ENCODE results near the gene PAQR5. TPM values are rescaled to one million over a fixed set of nuclear protein-coding genes. Genes with fewer than 3 reads are reported as not detected.
A peak's percentile ranks its signal among the peaks of the same experiment; 100 is the strongest.

PAQR5 gene
- total RNA-seq, 2 donors from 2014 or later, result 1.2 to 6.1 TPM

DNA sequence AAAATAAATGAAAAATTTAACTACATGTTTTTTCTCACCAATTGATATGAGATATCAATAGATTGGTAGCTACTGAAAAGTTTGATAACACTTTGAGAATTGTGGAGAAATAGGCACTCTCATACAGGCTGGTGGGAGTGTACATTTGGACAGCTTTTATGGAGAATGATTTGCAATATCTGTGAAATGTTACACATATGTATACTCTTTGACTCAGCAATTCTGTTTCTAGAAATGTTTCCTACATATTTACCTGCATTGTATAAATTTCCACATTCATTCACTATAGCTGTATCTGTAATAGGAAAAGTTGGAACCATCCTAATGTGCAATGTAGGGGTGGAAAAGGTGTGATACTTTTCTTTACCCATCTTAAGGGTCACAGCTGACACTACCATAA, 113.6 kb downstream of the PAQR5 start:
- H3K27me3 ChIP-seq (replicated peaks; ENCODE audit: insufficient read depth), result no peaks in the 10 kb centered on the region
- TF ChIP-seq, protein P1, sequence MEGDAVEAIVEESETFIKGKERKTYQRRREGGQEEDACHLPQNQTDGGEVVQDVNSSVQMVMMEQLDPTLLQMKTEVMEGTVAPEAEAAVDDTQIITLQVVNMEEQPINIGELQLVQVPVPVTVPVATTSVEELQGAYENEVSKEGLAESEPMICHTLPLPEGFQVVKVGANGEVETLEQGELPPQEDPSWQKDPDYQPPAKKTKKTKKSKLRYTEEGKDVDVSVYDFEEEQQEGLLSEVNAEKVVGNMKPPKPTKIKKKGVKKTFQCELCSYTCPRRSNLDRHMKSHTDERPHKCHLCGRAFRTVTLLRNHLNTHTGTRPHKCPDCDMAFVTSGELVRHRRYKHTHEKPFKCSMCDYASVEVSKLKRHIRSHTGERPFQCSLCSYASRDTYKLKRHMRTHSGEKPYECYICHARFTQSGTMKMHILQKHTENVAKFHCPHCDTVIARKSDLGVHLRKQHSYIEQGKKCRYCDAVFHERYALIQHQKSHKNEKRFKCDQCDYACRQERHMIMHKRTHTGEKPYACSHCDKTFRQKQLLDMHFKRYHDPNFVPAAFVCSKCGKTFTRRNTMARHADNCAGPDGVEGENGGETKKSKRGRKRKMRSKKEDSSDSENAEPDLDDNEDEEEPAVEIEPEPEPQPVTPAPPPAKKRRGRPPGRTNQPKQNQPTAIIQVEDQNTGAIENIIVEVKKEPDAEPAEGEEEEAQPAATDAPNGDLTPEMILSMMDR (IDR thresholded peaks at IDR 0.05), result no peak
- no peak for ATAC-seq (ENCODE audit: insufficient number of reproducible peaks, low FRiP score, low read depth)
- H3K4me3 ChIP-seq, result peak overlapping the region; percentile 89
- H3K36me3 ChIP-seq, result no peaks in the 10 kb centered on the region
- H3K9me3 ChIP-seq, result no peaks in the 10 kb centered on the region
- peaks cover 7 to 54% of the 10 kb centered on the region in 2 donors for H3K4me1 ChIP-seq (ENCODE audit: control insufficient read depth in 1 of 2, low read depth in 2 of 2)
- DNase-seq (ENCODE audit: low spot score), result no peak
- no peak overlapping the region for H3K27ac ChIP-seq

DNA sequence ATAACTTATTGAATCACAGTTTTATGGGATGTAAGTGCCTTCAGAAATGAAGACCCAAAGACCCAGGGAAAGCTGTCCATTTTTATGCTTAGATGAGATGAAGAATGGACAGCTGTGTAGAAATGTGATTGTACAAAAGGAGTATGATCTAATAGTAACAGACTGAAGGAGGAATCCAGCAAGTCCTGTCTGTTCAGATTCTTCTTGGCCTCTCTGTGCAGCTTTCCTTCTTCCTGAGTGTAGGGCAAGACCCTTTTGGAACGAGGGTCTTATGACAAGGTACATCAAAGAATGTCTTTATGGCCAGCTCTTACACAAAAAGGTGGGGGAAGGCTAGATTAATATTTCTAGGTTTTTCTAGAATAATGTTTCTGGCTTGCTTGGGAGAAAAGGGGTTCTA, 114.0 kb downstream of the PAQR5 start:
- H3K27me3 ChIP-seq (replicated peaks; ENCODE audit: insufficient read depth), result no peaks in the 10 kb centered on the region
- H3K27ac ChIP-seq, result no peak overlapping the region
- no peaks in the 10 kb centered on the region for H3K36me3 ChIP-seq
- peaks cover 7 to 54% of the 10 kb centered on the region in 2 donors for H3K4me1 ChIP-seq (ENCODE audit: control insufficient read depth in 1 of 2, low read depth in 2 of 2)
- no peaks in the 10 kb centered on the region for H3K9me3 ChIP-seq
- H3K4me3 ChIP-seq, result peak overlapping the region; percentile 89
- no peak for ATAC-seq (ENCODE audit: insufficient number of reproducible peaks, low FRiP score, low read depth)
- no peak for DNase-seq (ENCODE audit: low spot score)
- TF ChIP-seq, protein P1 (IDR thresholded peaks at IDR 0.05), result no peak

DNA sequence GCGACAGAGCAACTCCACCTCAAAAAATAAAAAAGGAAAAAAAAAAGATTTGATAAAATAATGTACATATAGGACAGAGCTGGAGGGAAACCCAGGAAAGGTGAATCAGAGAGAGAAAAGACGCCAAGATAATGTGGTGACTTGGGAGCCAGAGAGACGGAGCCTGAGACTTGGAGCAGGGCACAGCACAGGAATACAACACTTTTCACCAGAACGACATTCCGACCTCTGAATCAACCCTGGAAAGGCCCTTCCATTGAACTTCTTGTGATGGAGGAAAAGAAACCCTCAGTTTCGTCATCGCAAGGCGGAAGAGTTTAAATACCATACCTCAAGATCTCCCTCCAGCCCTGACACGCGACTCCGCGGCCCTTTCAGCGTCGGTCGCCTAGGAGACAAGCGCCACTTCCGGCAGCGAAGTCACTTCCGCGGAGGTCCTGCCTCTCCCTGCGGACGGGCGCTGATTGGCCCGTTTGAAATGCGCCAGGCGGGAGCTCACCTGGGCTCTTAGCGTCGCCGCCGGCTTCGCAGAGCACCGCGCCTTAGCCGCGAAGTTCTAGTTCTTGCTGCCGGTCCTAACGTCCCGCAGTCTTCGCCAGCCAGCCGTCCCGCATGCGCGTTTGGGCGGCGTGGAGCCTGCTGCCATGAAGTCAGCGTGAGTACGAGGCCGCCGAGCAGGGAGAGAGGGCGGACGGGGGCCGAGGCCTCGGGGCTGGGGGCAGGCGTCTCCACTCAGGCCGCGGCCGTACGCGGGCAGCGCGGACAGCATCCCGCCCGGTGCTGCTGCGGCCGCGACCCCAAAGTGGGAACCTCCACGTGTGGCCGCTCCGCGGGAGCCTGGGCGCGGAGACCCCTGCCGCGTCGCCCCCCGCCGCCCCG, 115.3 kb downstream of the PAQR5 start, which contains the start of gene KIF23:
TSS of gene KIF23 (plus strand) at position 528 of the 879 bp plus-strand sequence. CDS start at position 645, 117 bp downstream.
- H3K27ac ChIP-seq, result peak within 1 kb of the TSS; percentile 90 to 91
- TF ChIP-seq, protein P1 (IDR thresholded peaks at IDR 0.05), result no peak
- H3K4me1 ChIP-seq (ENCODE audit: control insufficient read depth in 1 of 2, low read depth in 2 of 2), result peaks cover 7 to 54% of the 10 kb centered on the region in 2 donors
- ATAC-seq (ENCODE audit: insufficient number of reproducible peaks, low FRiP score, low read depth), result peak; percentile 71
- peak; percentile 59 for DNase-seq (ENCODE audit: low spot score)
- H3K9me3 ChIP-seq, result no peaks in the 10 kb centered on the region
- H3K36me3 ChIP-seq, result no peaks in the 10 kb centered on the region
- H3K4me3 ChIP-seq, result peak within 1 kb of the TSS; percentile 89
- H3K27me3 ChIP-seq (replicated peaks; ENCODE audit: insufficient read depth), result no peaks in the 10 kb centered on the region

DNA sequence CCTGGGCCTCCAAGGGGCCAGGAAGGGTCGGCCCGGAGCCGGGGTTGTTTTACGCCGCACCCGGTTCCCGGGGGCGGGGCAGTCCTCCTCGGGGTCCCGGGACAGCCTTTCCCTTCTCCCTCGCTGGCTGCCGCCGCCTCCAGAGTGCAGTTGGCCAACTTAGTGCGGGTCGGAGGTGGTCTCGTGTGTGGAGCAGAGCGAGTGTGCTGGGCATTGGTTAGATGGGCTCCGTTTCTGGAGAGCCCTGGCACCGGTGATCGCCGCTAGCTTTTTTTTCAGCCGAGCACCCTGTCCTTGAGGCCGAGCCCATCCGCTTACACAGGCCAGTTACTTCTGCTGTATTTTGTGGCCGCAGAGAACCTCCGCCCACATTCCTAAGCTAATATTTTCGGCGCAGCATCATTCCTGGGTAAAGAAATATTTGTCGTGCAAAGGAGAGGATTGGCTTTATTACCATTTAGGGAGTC, 116.0 kb downstream of the PAQR5 start:
- Histone ChIP-seq H3K4me3 (peak overlapping the region; percentile 89), H3K4me1 (ENCODE audit: control insufficient read depth in 1 of 2, low read depth in 2 of 2) (peaks cover 7 to 51% of the 10 kb centered on the region in 2 donors), H3K36me3 (no peaks in the 10 kb centered on the region), H3K27ac (peak overlapping the region; percentile 90 to 91), H3K27me3 (replicated peaks; ENCODE audit: insufficient read depth) (no peaks in the 10 kb centered on the region), H3K9me3 (no peaks in the 10 kb centered on the region)
- ATAC-seq (ENCODE audit: insufficient number of reproducible peaks, low FRiP score, low read depth), result peak; percentile 68
- TF ChIP-seq, protein P1 (IDR thresholded peaks at IDR 0.05), result no peak
- no peak for DNase-seq (ENCODE audit: low spot score)

DNA sequence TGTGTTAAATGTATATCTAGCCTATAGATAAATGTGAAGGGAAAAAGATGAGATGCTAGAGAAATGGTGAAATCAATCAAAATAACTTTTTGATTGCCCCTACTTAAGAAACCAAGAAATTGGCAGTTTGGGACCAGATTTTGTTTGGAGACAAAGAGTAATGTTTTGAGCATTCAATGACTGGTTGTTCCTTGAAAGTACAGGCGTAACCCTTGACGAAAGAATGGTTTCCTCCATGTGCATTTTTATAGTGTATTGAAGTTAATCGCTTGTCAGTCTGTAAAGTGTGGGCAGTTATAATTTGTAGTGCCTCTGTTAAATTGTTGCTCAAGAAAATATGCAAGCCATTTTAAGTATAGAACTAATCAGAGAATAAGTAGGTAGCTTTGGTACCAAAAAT, 116.7 kb downstream of the PAQR5 start:
- Histone ChIP-seq H3K4me3 (peak overlapping the region; percentile 89), H3K4me1 (ENCODE audit: control insufficient read depth in 1 of 2, low read depth in 2 of 2) (peaks cover 7 to 44% of the 10 kb centered on the region in 2 donors), H3K9me3 (no peaks in the 10 kb centered on the region), H3K36me3 (no peaks in the 10 kb centered on the region), H3K27me3 (replicated peaks; ENCODE audit: insufficient read depth) (no peaks in the 10 kb centered on the region), H3K27ac (peak overlapping the region; percentile 90 to 91)
- ATAC-seq (ENCODE audit: insufficient number of reproducible peaks, low FRiP score, low read depth) (no peak), DNase-seq (ENCODE audit: low spot score) (no peak)
- TF ChIP-seq, protein P1 (IDR thresholded peaks at IDR 0.05), result no peak

All from thoracic aorta (tissue), 2 donors.